B cell (primary cell): Measurements from ENCODE around the gene CEBPB. TPM values are rescaled to one million over a fixed set of nuclear protein-coding genes. Genes with fewer than 3 reads are reported as not detected.

Experiments used
- ATAC-seq: fragments of 200-7000 bp; cut with Tn5 transposase; one replicate; pipeline ENCODE4 v1.10.0; 2021; ENCODE audit warnings: low read depth, mild to moderate bottlenecking, moderate number of reproducible peaks, moderate library complexity
- CTCF ChIA-PET: fragments of 350-600 bp; sonication (Branson Sonifier 250); formaldehyde crosslinking; loops from one replicate; lab custom pipeline; 2021; ENCODE audit warnings: antibody characterized with exemption, inconsistent platforms; lab: Charles Lee
- POLR2A ChIA-PET: fragments of 350-600 bp; sonication (Branson Sonifier 250); formaldehyde crosslinking; loops from one replicate; lab custom pipeline; 2021; ENCODE audit warnings: antibody characterized with exemption; lab: Charles Lee
- DNase-seq: peaks from one replicate; pipeline ENCODE4 v3.0.0; 2013
- H2AFZ ChIP-seq: 2 replicates; pipeline ENCODE4 v1.6.1; 2012; ENCODE audit warnings: mild to moderate bottlenecking, low read depth, low read length; ENCODE audit not compliant: insufficient read depth, poor library complexity, severe bottlenecking
- H3K27ac ChIP-seq, 2 donors: 1 replicate in 1 of 2; 2 replicates in 1 of 2; pipeline ENCODE4 v1.5.1; 2012 to 2013; ENCODE audit warnings: low read length in 2 of 2, mild to moderate bottlenecking in 2 of 2, moderate library complexity in 1 of 2
- H3K27me3 ChIP-seq, 4 experiments: fragments of 200-600 bp in 1 of 4; sonication (generic) in 1 of 4; replicated peaks in 1 of 4; 1 replicate in 2 of 4; 2 replicates in 2 of 4; pipeline versions ENCODE4 v1.6.1 to v1.7.0; 2013 to 2016; ENCODE audit warnings: low read length in 3 of 4, mild to moderate bottlenecking in 2 of 4, mixed read lengths in 1 of 4, moderate library complexity in 1 of 4; ENCODE audit not compliant: insufficient read depth in 4 of 4, control insufficient read depth in 3 of 4; ENCODE audit errors: control extremely low read depth in 1 of 4
- H3K36me3 ChIP-seq, 2 experiments: replicated peaks in 1 of 2; 1 replicate in 1 of 2; 2 replicates in 1 of 2; pipeline versions ENCODE4 v1.6.1 to v1.7.1; 2013; ENCODE audit warnings: low read length in 1 of 2; ENCODE audit not compliant: insufficient read depth in 2 of 2, control insufficient read depth in 1 of 2; ENCODE audit errors: control extremely low read depth in 1 of 2, extremely low read depth in 1 of 2
- H3K4me1 ChIP-seq, 2 donors: fragments of 200-600 bp in 1 of 2; sonication (generic) in 1 of 2; 1 replicate in 1 of 2; 2 replicates in 1 of 2; pipeline versions ENCODE4 v1.5.1 to v1.6.1; 2013 to 2017; ENCODE audit warnings: low read length in 2 of 2; ENCODE audit not compliant: control insufficient read depth in 2 of 2, insufficient read depth in 2 of 2
- H3K4me2 ChIP-seq: replicated peaks from 2 replicates; pipeline ENCODE3; 2012; ENCODE audit warnings: mild to moderate bottlenecking, low read depth, low read length; ENCODE audit not compliant: poor library complexity, severe bottlenecking
- H3K4me3 ChIP-seq, 5 experiments: fragments of 200-600 bp in 1 of 5; sonication (generic) in 1 of 5; 1 replicate in 3 of 5; 2 replicates in 2 of 5; pipeline versions ENCODE4 v1.5.1 to v1.7.0; 2011 to 2016; ENCODE audit warnings: low read length in 4 of 5, mild to moderate bottlenecking in 4 of 5, low read depth in 2 of 5, control low read depth in 1 of 5, moderate library complexity in 1 of 5; ENCODE audit not compliant: insufficient read depth in 1 of 5; ENCODE audit errors: control extremely low read depth in 1 of 5, extremely low read depth in 1 of 5
- H3K79me2 ChIP-seq: fragments of 200-600 bp; sonication (generic); one replicate; pipeline ENCODE4 v1.6.0; 2016; ENCODE audit warnings: low read length; ENCODE audit not compliant: control insufficient read depth, insufficient read depth
- H3K9ac ChIP-seq: fragments of 200-600 bp; sonication (generic); 2 replicates; pipeline ENCODE4 v1.6.1; 2017; ENCODE audit warnings: mild to moderate bottlenecking, low read length, moderate library complexity
- H3K9me3 ChIP-seq, 3 donors: one replicate each; pipeline versions ENCODE4 v1.6.1 to v1.7.1; 2013; ENCODE audit warnings: low read length in 2 of 3; ENCODE audit not compliant: control insufficient read depth in 2 of 3, insufficient read depth in 1 of 3; ENCODE audit errors: control extremely low read depth in 1 of 3
- H4K20me1 ChIP-seq: 2 replicates; pipeline ENCODE4 v1.6.0; 2012; ENCODE audit warnings: mild to moderate bottlenecking, low read length; ENCODE audit not compliant: insufficient read depth, control insufficient read depth, poor library complexity, severe bottlenecking
- H3K27ac Mint-ChIP-seq: one replicate; pipeline ENCODE4 v1.8.0; 2021; ENCODE audit warnings: mixed read lengths
- H3K27me3 Mint-ChIP-seq: one replicate; pipeline ENCODE4 v1.8.0; 2021; ENCODE audit warnings: mixed read lengths
- H3K4me1 Mint-ChIP-seq: one replicate; pipeline ENCODE4 v1.8.0; 2021; ENCODE audit warnings: mixed read lengths
- H3K4me3 Mint-ChIP-seq: one replicate; pipeline ENCODE4 v1.8.0; 2021; ENCODE audit warnings: mixed read lengths
- H3K9me3 Mint-ChIP-seq: one replicate; pipeline ENCODE4 v1.8.0; 2022; ENCODE audit warnings: mixed read lengths; ENCODE audit not compliant: insufficient read depth
- EZH2 ChIP-seq: IDR thresholded peaks from 2 replicates; pipeline ENCODE4 v1.6.1; 2012; ENCODE audit warnings: borderline replicate concordance, low read depth, mild to moderate bottlenecking, moderate library complexity, low read length; ENCODE audit not compliant: insufficient read depth, poor library complexity, severe bottlenecking
- WGBS: methylation state at CpG from one replicate; pipeline ENCODE4 v1.1.5; 2013; ENCODE audit warnings: missing lambda C conversion rate; ENCODE audit not compliant: insufficient coverage; 5-methylcytosine and 5-hydroxymethylcytosine counted together
- intact Hi-C: fragments of 100-400 bp; cut with micrococcal nuclease; formaldehyde crosslinking; loops from one replicate; pipeline ENCODE4 v1.10.0; 2022
- polyA plus RNA-seq: library from polyadenylated mRNA; depleted of rRNA; stranded (reverse); fragments of >200 nt; gene quantifications from 2 replicates; pipeline ENCODE4 v1.2.3, GENCODE V29; 2012
- total RNA-seq, 2 donors: library from RNA; stranded (reverse); fragments of 120-200 nt in 1 of 2; gene quantifications; 1 replicate in 1 of 2; 2 replicates in 1 of 2; pipeline versions ENCODE4 v1.2.3 to v1.2.4, GENCODE V29; 2013 to 2022
- TF ChIP-seq, protein P1 (sequence below): fragments of 200-600 bp; IDR thresholded peaks from one replicate; pipeline ENCODE4 v1.8.0; 2022; ENCODE audit warnings: antibody characterized with exemption, mild to moderate bottlenecking

Gene CEBPB
- total and polyA plus RNA-seq, 2 donors (not counting 1 experiment from before 2014, with no cell fraction given) = 25.8 to 28.7 TPM

DNA sequence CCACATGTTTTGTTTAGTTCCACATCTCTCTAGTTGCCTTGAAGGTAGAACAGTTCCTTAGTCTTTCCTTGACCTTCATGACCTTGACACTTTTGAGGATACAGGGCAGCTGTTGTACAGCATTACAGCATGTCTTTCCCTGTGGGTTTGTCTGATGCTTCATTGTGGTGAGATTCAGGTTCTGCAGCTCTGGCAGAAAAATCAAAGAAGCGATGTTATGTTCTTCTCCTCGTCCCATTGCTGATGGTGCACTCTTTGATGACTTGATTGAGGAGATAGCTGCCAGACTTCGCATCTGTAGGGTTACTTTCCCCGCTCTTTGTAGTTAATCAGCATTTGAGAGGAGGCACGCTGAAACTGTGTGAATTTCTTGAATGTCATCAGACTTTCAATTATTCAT is 12.0 kb downstream of the CEBPB start:
- Histone ChIP-seq H3K27ac (no peak overlapping the region), H3K4me2 (no peak overlapping the region), H3K36me3 (no peaks in the 10 kb centered on the region), H3K27me3 (no peaks in the 10 kb centered on the region), H4K20me1 (no peaks in the 10 kb centered on the region), H3K4me3 (no peak overlapping the region), H3K79me2 (no peaks in the 10 kb centered on the region), H3K9ac (no peak overlapping the region), H3K9me3 (peaks cover 0 to 12% (median 6%) of the 10 kb centered on the region in 3 donors), H3K4me1 (no peaks in the 10 kb centered on the region), H2AFZ (no peak overlapping the region)
- Mint-ChIP-seq H3K4me3 (no peak overlapping the region), H3K27ac (no peak overlapping the region), H3K9me3 (peaks cover 10% of the 10 kb centered on the region), H3K27me3 (peaks cover 13% of the 10 kb centered on the region), H3K4me1 (no peaks in the 10 kb centered on the region)
- CTCF ChIA-PET = interaction anchor here (2.0 kb wide), 1 partner anchor 261 kb away, joined by 8 read pairs; no protein-coding TSS in a partner anchor
- ATAC-seq = no peak
- intact Hi-C loops = no loop called here
- TF ChIP-seq, protein P1, sequence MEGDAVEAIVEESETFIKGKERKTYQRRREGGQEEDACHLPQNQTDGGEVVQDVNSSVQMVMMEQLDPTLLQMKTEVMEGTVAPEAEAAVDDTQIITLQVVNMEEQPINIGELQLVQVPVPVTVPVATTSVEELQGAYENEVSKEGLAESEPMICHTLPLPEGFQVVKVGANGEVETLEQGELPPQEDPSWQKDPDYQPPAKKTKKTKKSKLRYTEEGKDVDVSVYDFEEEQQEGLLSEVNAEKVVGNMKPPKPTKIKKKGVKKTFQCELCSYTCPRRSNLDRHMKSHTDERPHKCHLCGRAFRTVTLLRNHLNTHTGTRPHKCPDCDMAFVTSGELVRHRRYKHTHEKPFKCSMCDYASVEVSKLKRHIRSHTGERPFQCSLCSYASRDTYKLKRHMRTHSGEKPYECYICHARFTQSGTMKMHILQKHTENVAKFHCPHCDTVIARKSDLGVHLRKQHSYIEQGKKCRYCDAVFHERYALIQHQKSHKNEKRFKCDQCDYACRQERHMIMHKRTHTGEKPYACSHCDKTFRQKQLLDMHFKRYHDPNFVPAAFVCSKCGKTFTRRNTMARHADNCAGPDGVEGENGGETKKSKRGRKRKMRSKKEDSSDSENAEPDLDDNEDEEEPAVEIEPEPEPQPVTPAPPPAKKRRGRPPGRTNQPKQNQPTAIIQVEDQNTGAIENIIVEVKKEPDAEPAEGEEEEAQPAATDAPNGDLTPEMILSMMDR = no peak
- TF ChIP-seq EZH2 = no peak
- 94% methylated on average over 2 of the region's 5 CpGs for WGBS
- POLR2A ChIA-PET = no interaction called here
- DNase-seq = no peak

- no peaks in the 10 kb centered on the region for H4K20me1 ChIP-seq
- TF ChIP-seq, protein P1 = no peak
- no peak for TF ChIP-seq EZH2
- H3K27me3 ChIP-seq = no peaks in the 10 kb centered on the region
- Mint-ChIP-seq H3K27ac (no peak overlapping the region), H3K9me3 (peaks cover 10% of the 10 kb centered on the region), H3K27me3 (peaks cover 15% of the 10 kb centered on the region), H3K4me1 (no peaks in the 10 kb centered on the region), H3K4me3 (no peak overlapping the region)
- no peak overlapping the region for H3K27ac ChIP-seq
- ChIA-PET POLR2A (no interaction called here), CTCF (no interaction called here)
- H3K4me2 ChIP-seq = no peak overlapping the region
- intact Hi-C loops = no loop called here
- no peak overlapping the region for H2AFZ ChIP-seq
- H3K9me3 ChIP-seq = peaks cover 0 to 9% (median 6%) of the 10 kb centered on the region in 3 donors
- no peaks in the 10 kb centered on the region for H3K36me3 ChIP-seq
- no peaks in the 10 kb centered on the region for H3K4me1 ChIP-seq
- ATAC-seq = no peak
- DNase-seq = no peak
- H3K9ac ChIP-seq = no peak overlapping the region
- no peak overlapping the region for H3K4me3 ChIP-seq
- WGBS = 94% methylated on average over 2 of the region's 5 CpGs
- H3K79me2 ChIP-seq = no peaks in the 10 kb centered on the region
These were observed 13.6 kb downstream of the CEBPB start for GRCh38 chr20:50203951-50204937.
